Mucosa of descending colon (tissue), 3 donors: Measurements from ENCODE around the gene AAMP. TPM values are rescaled to one million over a fixed set of nuclear protein-coding genes. Genes with fewer than 3 reads are reported as not detected.
"Not testable (repeated sequence)": the region's sequence is repeated elsewhere in the genome, so short reads cannot be mapped to it uniquely, and the experiment has no call there.

Experiments used
- ATAC-seq: fragments of 200-7000 bp; cut with Tn5 transposase; one replicate; pipeline ENCODE4 v1.9.1; 2020; ENCODE audit warnings: mild to moderate bottlenecking, moderate library complexity
- DNase-seq, 3 donors: peaks; one replicate each; pipeline ENCODE4 v3.0.0-alpha.2; 2020
- H3K36me3 ChIP-seq: fragments of 200-600 bp; one replicate; pipeline ENCODE4 v1.8.0; 2021; ENCODE audit warnings: low read depth, mild to moderate bottlenecking
- H3K4me1 ChIP-seq: fragments of 200-600 bp; one replicate; pipeline ENCODE4 v1.8.0; 2021; ENCODE audit warnings: low read depth, mild to moderate bottlenecking
- H3K4me3 ChIP-seq: fragments of 200-600 bp; one replicate; pipeline ENCODE4 v1.8.0; 2021; ENCODE audit warnings: mild to moderate bottlenecking
- H3K9me3 ChIP-seq: fragments of 200-600 bp; one replicate; pipeline ENCODE4 v1.8.0; 2021; ENCODE audit warnings: mild to moderate bottlenecking
- CTCF ChIP-seq: fragments of 200-600 bp; IDR thresholded peaks from one replicate; pipeline ENCODE4 v1.8.0; 2022; ENCODE audit warnings: antibody characterized with exemption, mild to moderate bottlenecking
- intact Hi-C, 2 donors: fragments of 100-400 bp; cut with DNase I in 1 of 2; cut with micrococcal nuclease in 1 of 2; formaldehyde crosslinking; loops; one replicate each; pipeline versions ENCODE4 v1.11.0 to v1.11.1; 2022; cut with DNase I, micrococcal nuclease
- total RNA-seq, 3 donors: library from RNA; stranded (reverse); fragmentation: NEBNext Ultra II Directional in 2 of 3; extraction: Animal tissue kit (Norgen Biotek cat#: 25700) in 2 of 3; gene quantifications; one replicate each; pipeline versions ENCODE4 v1.2.1 to v1.2.4, GENCODE V29; 2021 to 2023
- donor health status: DM: no; HTN: no; CAD: no; lungs with moderate emphysema.
- donor health status: DM: no; HTN: no; CAD: no.
- donor health status: DM: no; HTN: yes; CAD: no.

AAMP gene
- total RNA-seq, 3 donors from 2014 or later: 80.2 to 97.0 (median 94.1) TPM

- intact Hi-C loops: no loop called here
- peaks cover 38% of the 10 kb centered on the region for H3K4me1 ChIP-seq
- ATAC-seq: no peak
- H3K9me3 ChIP-seq: no peaks in the 10 kb centered on the region
- TF ChIP-seq CTCF: no peak
- peak in 2 of 3 donors; percentile 7 to 19 for DNase-seq
- no peak overlapping the region for H3K4me3 ChIP-seq
- peaks cover 20% of the 10 kb centered on the region for H3K36me3 ChIP-seq
Measured at GRCh38 chr2:218274586-218274985, 4.6 kb upstream of the AAMP start.

GRCh38 chr2:218273908-218274249 is 3.9 kb upstream of the AAMP start:
- intact Hi-C loops: no loop called here
- no peaks in the 10 kb centered on the region for H3K9me3 ChIP-seq
- DNase-seq (peak; percentile 11 to 72 (median 35)), ATAC-seq (peak; percentile 10)
- H3K4me1 ChIP-seq: peaks cover 43% of the 10 kb centered on the region
- no peak for TF ChIP-seq CTCF
- H3K36me3 ChIP-seq: peaks cover 20% of the 10 kb centered on the region
- H3K4me3 ChIP-seq: no peak overlapping the region

GRCh38 chr2:218273214-218273907 is 3.4 kb upstream of the AAMP start:
- intact Hi-C loops: not testable (repeated sequence)

GRCh38 chr2:218272531-218273212 is 2.7 kb upstream of the AAMP start:
- ATAC-seq (peak; percentile 65), DNase-seq (peak; percentile 90 to 95 (median 94))
- TF ChIP-seq CTCF: peak; percentile 85
- intact Hi-C loops: no loop called here
- Histone ChIP-seq H3K4me3 (no peak overlapping the region), H3K9me3 (no peaks in the 10 kb centered on the region), H3K4me1 (peaks cover 53% of the 10 kb centered on the region), H3K36me3 (peaks cover 20% of the 10 kb centered on the region)

More at GRCh38 chr2:218273214-218273907, 3.4 kb upstream of the AAMP start:
- H3K9me3 ChIP-seq, H3K4me3 ChIP-seq, ATAC-seq: not testable (repeated sequence)
- peak in 1 of 3 donors; percentile 63 for DNase-seq
- peaks cover 48% of the 10 kb centered on the region for H3K4me1 ChIP-seq
- H3K36me3 ChIP-seq: peaks cover 20% of the 10 kb centered on the region

GRCh38 chr2:218271865-218272530 is 2.1 kb upstream of the AAMP start:
- ATAC-seq (no peak), DNase-seq (peak in 2 of 3 donors; percentile 53 to 56)
- no peaks in the 10 kb centered on the region for H3K9me3 ChIP-seq
- peaks cover 20% of the 10 kb centered on the region for H3K36me3 ChIP-seq
- intact Hi-C loops: no loop called here
- H3K4me1 ChIP-seq: peaks cover 53% of the 10 kb centered on the region
- no peak for TF ChIP-seq CTCF
- no peak overlapping the region for H3K4me3 ChIP-seq

GRCh38 chr2:218271487-218271797 is 1.5 kb upstream of the AAMP start:
- Histone ChIP-seq H3K4me1 (peaks cover 53% of the 10 kb centered on the region), H3K36me3 (peaks cover 20% of the 10 kb centered on the region), H3K4me3 (no peak overlapping the region), H3K9me3 (no peaks in the 10 kb centered on the region)
- TF ChIP-seq CTCF: no peak
- intact Hi-C loops: no loop called here
- ATAC-seq (no peak), DNase-seq (peak in 1 of 3 donors; percentile 74)
